CD4-positive, alpha-beta T cell (primary cell): Measurements from ENCODE around the gene NCAM2. TPM values are rescaled to one million over a fixed set of nuclear protein-coding genes. Genes with fewer than 3 reads are reported as not detected.

Source experiments
- ATAC-seq: fragments of 200-7000 bp; cut with Tn5 transposase; one replicate; pipeline ENCODE4 v1.10.0; 2022; ENCODE audit warnings: mild to moderate bottlenecking; ENCODE audit not compliant: poor library complexity
- CTCF ChIA-PET: fragments of 350-600 bp; sonication (Branson Sonifier 250); formaldehyde crosslinking; loops from one replicate; lab custom pipeline; 2021; ENCODE audit warnings: antibody characterized with exemption, inconsistent platforms; lab: Charles Lee
- POLR2A ChIA-PET: fragments of 350-600 bp; sonication (Branson Sonifier 250); formaldehyde crosslinking; loops from one replicate; lab custom pipeline; 2021; ENCODE audit warnings: antibody characterized with exemption, inconsistent platforms; lab: Charles Lee
- DNase-seq, 14 experiments: peaks; one replicate each; pipeline ENCODE4 v3.0.0-alpha.2; 2013 to 2020; ENCODE audit warnings: mixed read lengths in 2 of 14
- H3K27ac ChIP-seq, 2 donors: one replicate each; pipeline versions ENCODE4 v1.5.1 to v1.7.0; 2013; ENCODE audit warnings: low read length in 2 of 2, low read depth in 1 of 2, mild to moderate bottlenecking in 1 of 2
- H3K27me3 ChIP-seq, 2 experiments: 1 replicate in 1 of 2; 2 replicates in 1 of 2; pipeline versions ENCODE4 v1.6.1 to v1.7.0; 2013; ENCODE audit warnings: low read length in 2 of 2, control low read depth in 1 of 2, mild to moderate bottlenecking in 1 of 2, moderate library complexity in 1 of 2; ENCODE audit not compliant: insufficient read depth in 2 of 2, control insufficient read depth in 1 of 2
- H3K36me3 ChIP-seq: one replicate; pipeline ENCODE4 v1.6.1; 2013; ENCODE audit warnings: low read length, control low read depth; ENCODE audit not compliant: insufficient read depth
- H3K4me1 ChIP-seq: one replicate; pipeline ENCODE4 v1.6.1; 2013; ENCODE audit warnings: low read length, control low read depth; ENCODE audit not compliant: insufficient read depth
- H3K4me3 ChIP-seq: one replicate; pipeline ENCODE4 v1.5.1; 2013; ENCODE audit warnings: mild to moderate bottlenecking, low read length, moderate library complexity
- H3K9me3 ChIP-seq, 2 experiments: 1 replicate in 1 of 2; 2 replicates in 1 of 2; pipeline versions ENCODE4 v1.6.1 to v1.7.0; 2013; ENCODE audit warnings: low read length in 2 of 2, mild to moderate bottlenecking in 2 of 2, control low read depth in 1 of 2, moderate library complexity in 1 of 2; ENCODE audit not compliant: control insufficient read depth in 1 of 2, insufficient read depth in 1 of 2
- H3K27ac Mint-ChIP-seq: one replicate; pipeline ENCODE4 v1.8.0; 2020; ENCODE audit warnings: mixed read lengths
- H3K27me3 Mint-ChIP-seq: one replicate; pipeline ENCODE4 v1.8.0; 2021; ENCODE audit warnings: mixed read lengths
- H3K36me3 Mint-ChIP-seq: one replicate; pipeline ENCODE4 v1.8.0; 2021; ENCODE audit warnings: low read depth, mixed read lengths
- H3K4me1 Mint-ChIP-seq: one replicate; pipeline ENCODE4 v1.8.0; 2021; ENCODE audit warnings: low read depth, mixed read lengths
- H3K4me3 Mint-ChIP-seq: one replicate; pipeline ENCODE4 v1.8.0; 2020; ENCODE audit warnings: mild to moderate bottlenecking, mixed read lengths
- H3K9me3 Mint-ChIP-seq: one replicate; pipeline ENCODE4 v1.8.0; 2020; ENCODE audit warnings: mixed read lengths
- intact Hi-C, 2 experiments: fragments of 100-400 bp; cut with DNase I in 1 of 2; cut with micrococcal nuclease in 1 of 2; formaldehyde crosslinking; loops; one replicate each; pipeline versions ENCODE4 v1.15.1 to v1.9.0; 2023 to 2025; cut with DNase I, micrococcal nuclease
- total RNA-seq, 174 experiments: library from RNA in 2 of 174; stranded (reverse) in 2 of 174; gene quantifications; one replicate each; pipeline ENCODE4 v1.2.3 and lab custom pipeline; 2021 to 2026
- TF ChIP-seq, protein P1 (sequence below): fragments of 200-600 bp; IDR thresholded peaks from one replicate; pipeline ENCODE4 v1.8.0; 2022; ENCODE audit warnings: antibody characterized with exemption, mild to moderate bottlenecking

NCAM2 gene
- total RNA-seq, 2 experiments from 2014 or later = not detected

DNA sequence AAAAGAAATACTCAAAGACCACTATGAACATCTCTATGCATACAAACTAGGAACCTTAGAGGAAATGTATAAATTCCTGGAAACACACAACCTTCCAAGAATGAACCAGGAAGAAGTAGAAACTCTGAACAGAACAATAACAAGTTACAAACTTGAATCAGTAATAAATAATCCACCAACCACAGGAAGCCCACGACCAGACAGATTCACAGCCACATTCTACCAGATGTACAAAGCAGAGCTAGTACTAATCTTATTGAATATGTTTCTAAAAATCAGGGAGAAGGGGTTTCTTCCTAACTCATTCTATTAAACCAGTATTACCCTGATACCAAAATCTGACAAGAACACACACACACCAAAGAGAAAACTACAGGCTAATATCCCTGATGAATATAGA, 263.8 kb downstream of the NCAM2 start:
- no peak for DNase-seq
- Histone ChIP-seq H3K4me1 (no peaks in the 10 kb centered on the region), H3K9me3 (peaks cover 0 to 9% of the 10 kb centered on the region in 2 experiments), H3K4me3 (no peak overlapping the region), H3K27me3 (no peaks in the 10 kb centered on the region), H3K36me3 (no peaks in the 10 kb centered on the region), H3K27ac (no peak overlapping the region)
- intact Hi-C loops = no loop called here
- ChIA-PET POLR2A (no interaction called here), CTCF (no interaction called here)
- no peaks in the 10 kb centered on the region for H3K4me1 Mint-ChIP-seq
- TF ChIP-seq, protein P1, sequence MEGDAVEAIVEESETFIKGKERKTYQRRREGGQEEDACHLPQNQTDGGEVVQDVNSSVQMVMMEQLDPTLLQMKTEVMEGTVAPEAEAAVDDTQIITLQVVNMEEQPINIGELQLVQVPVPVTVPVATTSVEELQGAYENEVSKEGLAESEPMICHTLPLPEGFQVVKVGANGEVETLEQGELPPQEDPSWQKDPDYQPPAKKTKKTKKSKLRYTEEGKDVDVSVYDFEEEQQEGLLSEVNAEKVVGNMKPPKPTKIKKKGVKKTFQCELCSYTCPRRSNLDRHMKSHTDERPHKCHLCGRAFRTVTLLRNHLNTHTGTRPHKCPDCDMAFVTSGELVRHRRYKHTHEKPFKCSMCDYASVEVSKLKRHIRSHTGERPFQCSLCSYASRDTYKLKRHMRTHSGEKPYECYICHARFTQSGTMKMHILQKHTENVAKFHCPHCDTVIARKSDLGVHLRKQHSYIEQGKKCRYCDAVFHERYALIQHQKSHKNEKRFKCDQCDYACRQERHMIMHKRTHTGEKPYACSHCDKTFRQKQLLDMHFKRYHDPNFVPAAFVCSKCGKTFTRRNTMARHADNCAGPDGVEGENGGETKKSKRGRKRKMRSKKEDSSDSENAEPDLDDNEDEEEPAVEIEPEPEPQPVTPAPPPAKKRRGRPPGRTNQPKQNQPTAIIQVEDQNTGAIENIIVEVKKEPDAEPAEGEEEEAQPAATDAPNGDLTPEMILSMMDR = no peak
- H3K27me3 Mint-ChIP-seq = no peaks in the 10 kb centered on the region
- peaks cover 4% of the 10 kb centered on the region for H3K9me3 Mint-ChIP-seq
- H3K27ac Mint-ChIP-seq = no peak overlapping the region
- no peaks in the 10 kb centered on the region for H3K36me3 Mint-ChIP-seq
- no peak overlapping the region for H3K4me3 Mint-ChIP-seq
- no peak for ATAC-seq

DNA sequence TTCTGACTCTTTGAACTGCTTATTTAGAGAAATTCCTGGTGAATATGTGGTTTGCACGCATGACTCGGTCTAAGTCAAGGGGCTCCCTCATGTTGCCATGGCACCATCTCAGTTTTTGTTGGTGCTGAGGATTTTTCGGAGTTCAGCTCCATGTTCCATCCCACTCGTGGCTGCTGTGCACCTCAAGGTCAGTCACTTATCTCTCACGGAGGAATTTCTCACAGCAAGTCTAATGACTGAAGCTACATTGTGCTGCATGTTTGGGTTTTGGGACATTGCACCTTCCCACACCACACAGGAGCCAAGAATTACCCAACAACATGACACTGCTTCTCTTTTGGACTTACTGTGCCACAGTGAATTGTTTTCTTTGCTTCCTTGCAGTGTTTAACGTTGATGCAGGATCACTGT, 269.9 kb downstream of the NCAM2 start:
- ChIA-PET POLR2A (no interaction called here), CTCF (no interaction called here)
- H3K36me3 Mint-ChIP-seq = no peaks in the 10 kb centered on the region
- no peak overlapping the region for H3K4me3 Mint-ChIP-seq
- H3K36me3 ChIP-seq = no peaks in the 10 kb centered on the region
- no peak overlapping the region for H3K4me3 ChIP-seq
- TF ChIP-seq, protein P1 = no peak
- no peaks in the 10 kb centered on the region for H3K4me1 Mint-ChIP-seq
- H3K27me3 Mint-ChIP-seq = no peaks in the 10 kb centered on the region
- H3K27me3 ChIP-seq = no peaks in the 10 kb centered on the region
- H3K4me1 ChIP-seq = no peaks in the 10 kb centered on the region
- no peaks in the 10 kb centered on the region for H3K9me3 ChIP-seq
- H3K27ac ChIP-seq = no peak overlapping the region
- ATAC-seq = no peak
- no peak overlapping the region for H3K27ac Mint-ChIP-seq
- DNase-seq = no peak
- intact Hi-C loops = no loop called here
- no peaks in the 10 kb centered on the region for H3K9me3 Mint-ChIP-seq

DNA sequence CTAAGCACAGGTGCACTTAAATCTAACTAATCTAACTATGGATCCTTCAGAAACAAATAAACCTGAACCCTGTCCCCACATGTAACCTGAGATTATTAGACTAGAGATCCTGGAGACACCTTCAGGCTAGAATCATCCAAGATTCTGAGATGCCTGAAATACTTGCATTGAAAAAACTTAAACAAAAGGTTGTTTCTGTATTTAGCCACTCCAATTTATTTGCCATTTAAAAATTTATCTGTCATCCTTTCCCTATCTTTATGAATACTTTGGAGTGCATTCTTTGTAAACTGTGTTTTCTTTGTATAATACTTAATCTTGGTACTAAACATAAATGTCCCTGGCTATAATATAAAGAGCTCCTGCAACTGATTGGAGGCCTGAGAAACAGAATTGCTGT, 270.7 kb downstream of the NCAM2 start:
- H3K4me3 ChIP-seq = no peak overlapping the region
- no peaks in the 10 kb centered on the region for H3K27me3 Mint-ChIP-seq
- no peak overlapping the region for H3K27ac ChIP-seq
- no peaks in the 10 kb centered on the region for H3K4me1 Mint-ChIP-seq
- no peak for DNase-seq
- H3K36me3 ChIP-seq = no peaks in the 10 kb centered on the region
- H3K27ac Mint-ChIP-seq = no peak overlapping the region
- H3K9me3 ChIP-seq = no peaks in the 10 kb centered on the region
- ChIA-PET POLR2A (no interaction called here), CTCF (no interaction called here)
- no peak for ATAC-seq
- H3K4me3 Mint-ChIP-seq = no peak overlapping the region
- TF ChIP-seq, protein P1 = no peak
- no peaks in the 10 kb centered on the region for H3K36me3 Mint-ChIP-seq
- intact Hi-C loops = no loop called here
- H3K9me3 Mint-ChIP-seq = peaks cover 3% of the 10 kb centered on the region
- H3K4me1 ChIP-seq = no peaks in the 10 kb centered on the region
- H3K27me3 ChIP-seq = no peaks in the 10 kb centered on the region
